Hindlimb muscle (tissue), 1 donor: ENCODE data around the gene PEAR1. TPM values are rescaled to one million over a fixed set of nuclear protein-coding genes. Genes with fewer than 3 reads are reported as not detected.

ENCODE experiments used
- DNase-seq: peaks from one replicate; pipeline ENCODE4 v3.0.0-alpha.2; 2013
- polyA plus RNA-seq: library from polyadenylated mRNA; unstranded; fragments of 120-200 nt; gene quantifications from one replicate; pipeline ENCODE4 v1.2.1, GENCODE V29; 2013; ENCODE audit not compliant: insufficient read length

PEAR1 gene
- polyA plus RNA-seq, 1 donor: 29.2 TPM

- no peak for DNase-seq
Observed at GRCh38 chr1:156860628-156861423, 32.7 kb upstream of the PEAR1 start, which contains the start of gene NTRK1. Gene NTRK1, plus strand, starts transcription at chr1:156860865. Its CDS starts 70 bp downstream, at chr1:156860935.

- no peak for DNase-seq
Observed at GRCh38 chr1:156862584-156862983, 30.9 kb upstream of the PEAR1 start.

- DNase-seq: no peak
Observed at GRCh38 chr1:156862997-156863599, 30.4 kb upstream of the PEAR1 start.

GRCh38 chr1:156863631-156864030 is 29.9 kb upstream of the PEAR1 start:
- no peak for DNase-seq

- DNase-seq: no peak
Observed at GRCh38 chr1:156864796-156865195, 28.7 kb upstream of the PEAR1 start.

- DNase-seq: no peak
Observed at GRCh38 chr1:156865258-156865657, 28.3 kb upstream of the PEAR1 start.

- no peak for DNase-seq
Observed at GRCh38 chr1:156865865-156866248, 27.7 kb upstream of the PEAR1 start.

GRCh38 chr1:156866249-156866909 is 27.1 kb upstream of the PEAR1 start:
- no peak for DNase-seq

- no peak for DNase-seq
Observed at GRCh38 chr1:156868341-156868740, 25.2 kb upstream of the PEAR1 start.

- no peak for DNase-seq
Observed at GRCh38 chr1:156869455-156869854, 24.1 kb upstream of the PEAR1 start.

- no peak for DNase-seq
Observed at GRCh38 chr1:156873659-156874058, 19.9 kb upstream of the PEAR1 start.

GRCh38 chr1:156874142-156874541 is 19.4 kb upstream of the PEAR1 start:
- DNase-seq: no peak

GRCh38 chr1:156874572-156875340 is 18.8 kb upstream of the PEAR1 start:
- no peak for DNase-seq

- no peak for DNase-seq
Observed at GRCh38 chr1:156875341-156875615, 18.2 kb upstream of the PEAR1 start.

GRCh38 chr1:156876281-156876680 is 17.2 kb upstream of the PEAR1 start:
- DNase-seq: no peak

- no peak for DNase-seq
Observed at GRCh38 chr1:156877433-156878170, 15.9 kb upstream of the PEAR1 start.

GRCh38 chr1:156879876-156880275 is 13.6 kb upstream of the PEAR1 start:
- no peak for DNase-seq

GRCh38 chr1:156880473-156880872 is 13.0 kb upstream of the PEAR1 start:
- no peak for DNase-seq

GRCh38 chr1:156881101-156881500 is 12.4 kb upstream of the PEAR1 start:
- no peak for DNase-seq

- no peak for DNase-seq
Observed at GRCh38 chr1:156881663-156882062, 11.9 kb upstream of the PEAR1 start.

GRCh38 chr1:156882543-156882942 is 11.0 kb upstream of the PEAR1 start:
- no peak for DNase-seq

- no peak for DNase-seq
Observed at GRCh38 chr1:156883919-156884318, 9.6 kb upstream of the PEAR1 start.
